GM21717 (cell line): ENCODE measurements around the gene PRDX6.
"Not testable (repeated sequence)": the region's sequence is repeated elsewhere in the genome, so short reads cannot be mapped to it uniquely, and the experiment has no call there.

Experiments
- ATAC-seq: cut with Tn5 transposase; IDR thresholded peaks from one replicate; pipeline ENCODE4 v1.9.1; 2021; ENCODE audit warnings: mild to moderate bottlenecking, moderate library complexity; ENCODE audit not compliant: unreplicated experiment

The PRDX6 gene

GRCh38 chr1:173495609-173496267, 18.6 kb downstream of the PRDX6 start:
- no peak for ATAC-seq

GRCh38 chr1:173496757-173497320, 19.7 kb downstream of the PRDX6 start:
- ATAC-seq = no peak

DNA sequence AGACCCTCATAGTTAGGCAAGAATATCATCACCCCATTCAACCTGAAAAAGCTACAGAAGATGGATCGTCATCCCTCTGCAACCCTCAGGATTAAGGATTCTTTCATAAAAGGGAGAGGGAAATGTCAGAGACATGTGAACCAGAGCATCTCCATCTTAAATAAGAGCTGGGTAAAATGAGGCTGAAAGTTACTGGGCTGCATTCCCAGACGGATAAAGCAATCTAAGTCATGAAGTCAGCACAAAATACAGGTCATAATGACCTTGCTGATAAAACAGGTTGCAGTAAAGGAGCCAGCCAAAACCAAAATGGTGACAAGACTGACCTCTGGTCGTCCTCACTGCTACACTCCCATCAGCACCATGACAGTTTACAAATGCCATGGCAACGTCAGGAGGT, 22.6 kb downstream of the PRDX6 start:
- no peak for ATAC-seq

DNA sequence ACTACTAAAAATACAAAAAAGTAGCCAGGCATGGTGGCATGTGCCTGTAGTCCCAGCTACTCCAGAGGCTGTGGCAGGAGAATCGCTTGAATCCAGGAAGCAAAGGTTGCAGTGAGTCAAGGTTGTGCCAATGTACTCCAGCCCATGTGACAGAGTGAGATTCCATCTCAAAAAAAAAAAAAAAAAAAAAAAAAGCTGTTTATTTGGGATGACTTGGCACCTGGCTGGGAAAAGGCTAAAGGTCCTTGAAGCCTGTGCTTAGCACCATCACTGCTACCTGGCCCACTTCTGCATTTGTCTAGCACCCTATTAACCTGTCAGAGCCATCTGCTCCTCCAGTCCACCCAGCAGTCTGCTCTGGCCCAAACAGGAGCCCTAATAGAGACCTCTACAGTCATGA, 25.0 kb downstream of the PRDX6 start:
- ATAC-seq = no peak

- ATAC-seq = no peak
Observed at GRCh38 chr1:173503391-173503790, 26.3 kb downstream of the PRDX6 start.

DNA sequence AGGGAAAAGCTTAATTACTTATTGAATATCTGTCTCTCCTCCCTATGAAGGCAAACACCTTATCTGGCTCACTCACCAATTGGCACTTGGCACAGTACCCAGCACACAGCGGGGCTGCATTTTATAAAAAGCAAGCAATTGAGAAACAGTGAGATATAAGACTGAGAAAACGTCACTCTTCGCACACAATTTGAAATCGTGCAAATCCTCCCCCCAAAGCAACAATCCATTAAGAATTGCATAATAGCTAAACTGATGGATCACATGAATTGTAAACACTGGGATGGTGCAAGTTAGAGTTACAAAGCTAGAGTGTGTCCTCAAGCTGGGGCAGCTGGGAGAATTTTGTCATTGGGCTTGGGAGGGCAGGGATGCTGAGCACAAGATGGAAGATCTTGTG, 27.1 kb downstream of the PRDX6 start:
- no peak for ATAC-seq

DNA sequence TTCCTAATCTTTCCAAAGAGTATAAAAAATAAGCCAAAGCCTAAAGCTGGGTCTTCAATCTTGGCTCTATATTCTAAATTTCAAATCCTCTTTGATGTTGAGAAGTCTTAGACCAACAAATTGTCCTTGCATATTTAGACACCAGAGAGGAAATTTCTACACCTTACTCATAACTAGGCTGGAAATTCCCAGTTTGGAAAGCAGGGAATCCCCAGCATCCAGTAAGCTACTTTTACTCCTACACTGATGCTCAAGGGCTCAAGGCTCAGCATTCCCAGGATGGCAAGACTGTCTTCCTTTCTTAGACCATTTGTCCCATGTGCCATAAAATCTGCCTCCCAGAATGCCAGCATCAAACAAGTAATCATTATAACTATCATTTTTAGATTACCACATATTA, 28.3 kb downstream of the PRDX6 start:
- no peak for ATAC-seq

DNA sequence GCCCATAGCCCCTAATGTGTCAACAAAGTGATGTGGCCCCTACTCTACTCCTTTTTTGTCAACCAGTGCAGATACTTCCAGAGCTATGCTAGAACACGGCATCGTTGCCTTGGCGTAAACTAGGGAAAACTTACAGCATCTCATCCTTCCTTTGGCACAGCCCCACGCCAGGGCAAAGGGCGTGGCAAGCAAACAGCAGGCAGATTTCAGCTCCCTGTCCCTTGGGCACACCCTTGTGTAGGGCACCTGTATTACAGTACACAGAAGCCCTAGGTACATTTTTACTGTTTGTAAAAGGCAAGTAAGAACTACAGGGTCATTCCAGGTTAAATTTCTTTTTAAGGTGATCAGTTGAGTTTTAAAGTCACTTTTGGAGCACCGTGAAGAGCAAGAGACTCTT, 29.3 kb downstream of the PRDX6 start:
- ATAC-seq = no peak

DNA sequence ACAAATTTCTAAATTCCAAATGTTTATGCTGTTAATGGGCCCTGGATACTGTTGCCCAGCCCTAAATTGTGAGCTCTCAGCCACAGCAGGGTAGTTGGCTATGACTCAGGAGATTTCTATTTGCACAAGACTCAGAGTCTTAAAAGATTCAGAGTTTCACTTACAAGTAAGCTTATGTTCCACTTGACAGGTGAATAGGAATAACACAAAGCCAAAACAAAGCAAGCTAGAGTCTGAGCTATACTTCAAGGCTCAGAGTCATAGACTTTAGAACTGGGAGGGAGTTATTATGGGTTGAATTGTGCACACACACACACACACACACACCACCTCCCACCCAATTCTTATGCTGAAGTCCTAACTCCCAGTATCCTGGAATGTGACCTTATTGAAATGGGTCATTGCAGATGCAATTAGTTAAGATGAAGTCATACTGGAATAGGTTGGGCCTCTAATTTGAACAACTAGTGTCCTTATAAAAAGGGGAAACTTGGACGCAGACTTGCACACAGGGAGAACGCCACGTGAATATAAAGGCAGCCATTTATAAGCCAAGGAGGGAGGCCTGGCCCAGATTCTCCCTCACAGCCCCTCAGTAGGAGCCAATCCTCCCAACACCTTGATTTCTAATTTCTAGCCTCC, 30.2 kb downstream of the PRDX6 start:
- ATAC-seq = no peak

- ATAC-seq = no peak
Observed at GRCh38 chr1:173507847-173508209, 30.7 kb downstream of the PRDX6 start.

DNA sequence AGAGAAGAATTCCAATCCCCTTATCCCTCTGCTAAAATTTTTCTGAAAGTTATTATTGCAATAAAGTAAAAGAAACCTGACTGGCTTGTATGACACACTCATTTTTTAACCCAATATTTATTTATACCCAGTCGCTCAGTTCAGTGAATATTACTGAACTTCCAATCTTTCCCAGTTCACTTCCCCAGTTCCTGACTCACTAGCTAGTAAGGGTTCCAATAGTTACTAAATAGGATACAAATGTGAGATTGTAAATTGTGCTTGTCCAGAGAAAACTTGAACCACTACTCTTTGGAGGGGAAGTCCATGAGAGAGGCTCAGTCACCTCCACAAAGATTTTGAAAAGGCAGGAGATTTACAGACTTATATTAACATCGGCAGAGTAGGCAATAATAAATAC, 31.4 kb downstream of the PRDX6 start:
- no peak for ATAC-seq

DNA sequence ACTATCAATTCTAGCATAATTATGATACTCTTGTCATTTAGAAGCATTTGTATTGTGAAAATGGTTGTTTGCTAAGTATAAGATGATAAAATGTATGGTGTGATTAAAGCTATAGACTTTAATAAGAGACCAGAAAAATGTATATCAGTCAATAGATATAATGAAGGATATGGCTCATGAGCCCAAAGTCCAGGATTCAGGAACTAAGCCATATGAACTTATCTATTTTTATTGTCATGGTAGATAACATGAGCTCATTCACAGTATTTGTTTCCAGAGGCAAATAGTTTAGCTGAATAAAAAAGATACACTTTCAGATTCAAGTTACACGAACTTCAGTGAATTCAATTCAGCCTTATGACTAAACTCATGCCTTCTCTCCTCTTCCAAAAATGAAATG, 32.7 kb downstream of the PRDX6 start:
- ATAC-seq = no peak

DNA sequence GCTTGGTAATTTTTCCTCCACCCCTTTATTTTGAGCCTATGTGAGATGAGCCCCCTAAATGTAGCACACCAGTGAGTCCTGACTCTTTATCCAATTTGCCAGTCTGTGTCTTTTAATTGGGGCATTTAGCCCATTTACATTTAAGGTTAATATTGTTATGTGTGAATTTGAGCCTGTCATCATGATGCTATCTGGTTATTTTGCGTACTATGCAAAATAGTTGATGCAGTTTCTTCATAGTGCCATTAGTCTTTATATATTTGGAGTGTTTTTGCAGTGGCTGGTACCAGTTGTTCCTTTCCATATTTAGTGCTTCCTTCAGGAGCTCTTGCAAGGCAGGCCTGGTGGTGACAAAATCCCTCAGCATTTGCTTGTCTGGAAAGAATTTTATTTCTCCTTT, 37.4 kb downstream of the PRDX6 start:
- not testable (repeated sequence) for ATAC-seq

DNA sequence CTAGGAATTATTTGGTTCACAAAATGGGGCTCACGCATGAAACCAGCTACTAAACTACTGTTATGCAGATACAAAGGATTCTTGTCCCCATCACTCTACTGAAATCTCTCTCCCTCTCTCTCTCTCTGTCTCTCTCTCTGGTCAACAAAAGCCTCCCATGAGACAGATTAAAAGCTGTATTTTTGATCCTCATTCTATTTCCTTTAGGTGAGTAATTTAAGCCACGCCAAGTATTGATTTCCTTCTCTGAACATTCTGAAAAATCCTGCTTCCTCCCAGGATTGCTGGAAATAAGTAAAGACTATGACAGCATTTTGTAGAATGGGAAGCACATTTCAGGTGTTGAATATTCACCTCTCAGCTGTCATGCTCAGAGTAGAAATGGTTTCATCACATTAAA, 43.7 kb downstream of the PRDX6 start:
- no peak for ATAC-seq

DNA sequence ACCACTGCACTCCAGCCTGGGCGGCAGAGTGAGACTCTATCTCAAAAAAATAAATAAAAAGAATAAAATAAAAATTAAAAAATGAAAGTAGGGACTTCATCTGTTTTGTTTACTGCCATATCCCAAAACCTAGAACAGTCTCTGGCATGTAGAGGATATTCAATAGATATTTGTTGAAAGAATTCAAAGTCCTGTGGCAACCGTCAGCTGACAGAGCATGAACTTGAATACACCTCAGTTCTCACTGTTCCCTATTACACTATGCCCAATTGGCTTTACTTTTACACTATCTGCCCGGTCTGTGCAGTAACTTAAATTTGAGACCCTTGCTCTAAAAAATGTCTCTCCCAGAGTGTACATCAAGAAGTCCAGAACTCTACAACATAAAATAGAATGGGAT, 46.2 kb downstream of the PRDX6 start:
- ATAC-seq = no peak

GRCh38 chr1:173525926-173526325, 48.8 kb downstream of the PRDX6 start:
- ATAC-seq = no peak

- no peak for ATAC-seq
Observed at GRCh38 chr1:173527151-173527826, 50.2 kb downstream of the PRDX6 start.

GRCh38 chr1:173529106-173529505, 52.0 kb downstream of the PRDX6 start:
- no peak for ATAC-seq

DNA sequence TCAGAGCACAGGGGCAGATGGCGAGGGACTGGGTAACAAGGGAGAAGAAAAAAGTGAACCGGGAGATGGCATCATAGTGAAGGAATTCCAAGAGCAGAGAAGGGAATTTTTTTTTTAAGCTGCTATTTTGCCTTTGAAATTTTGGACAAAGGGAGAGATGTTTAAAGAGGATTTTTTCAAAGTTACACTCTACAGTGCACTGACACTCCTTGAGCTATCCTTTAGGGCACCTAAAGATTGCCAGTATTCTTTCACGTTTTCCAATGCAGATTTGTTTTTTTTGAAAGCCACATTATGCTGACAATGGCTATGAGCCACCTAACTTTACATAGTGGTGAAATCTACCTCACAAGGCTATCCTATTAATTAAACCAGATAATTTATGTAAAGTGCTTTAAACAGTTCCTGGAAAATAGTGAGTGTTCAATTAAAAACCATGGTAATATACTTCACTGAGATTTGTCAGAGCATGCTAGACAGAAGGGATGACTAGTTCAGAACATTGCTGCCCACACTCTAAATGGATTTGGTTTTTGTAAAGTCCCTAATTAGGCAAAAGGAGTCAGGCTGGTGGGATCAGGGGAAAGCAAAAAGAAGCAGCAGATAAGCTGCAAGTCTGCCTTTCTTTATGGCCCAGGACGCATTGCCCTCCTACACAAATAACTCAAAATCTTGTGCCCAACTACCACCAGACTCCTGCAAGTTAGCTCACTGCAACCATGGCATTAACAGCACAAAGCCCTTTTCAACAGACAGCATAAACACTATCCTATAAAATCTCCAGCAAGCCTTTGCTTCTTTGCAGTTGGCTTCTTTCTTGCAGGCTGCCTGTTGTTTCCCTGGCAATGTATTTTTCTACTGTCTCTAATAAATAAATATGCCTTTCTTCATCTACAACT, 53.9 kb downstream of the PRDX6 start:
- ATAC-seq = no peak

- no peak for ATAC-seq
Observed at GRCh38 chr1:173532237-173532636, 55.1 kb downstream of the PRDX6 start.

DNA sequence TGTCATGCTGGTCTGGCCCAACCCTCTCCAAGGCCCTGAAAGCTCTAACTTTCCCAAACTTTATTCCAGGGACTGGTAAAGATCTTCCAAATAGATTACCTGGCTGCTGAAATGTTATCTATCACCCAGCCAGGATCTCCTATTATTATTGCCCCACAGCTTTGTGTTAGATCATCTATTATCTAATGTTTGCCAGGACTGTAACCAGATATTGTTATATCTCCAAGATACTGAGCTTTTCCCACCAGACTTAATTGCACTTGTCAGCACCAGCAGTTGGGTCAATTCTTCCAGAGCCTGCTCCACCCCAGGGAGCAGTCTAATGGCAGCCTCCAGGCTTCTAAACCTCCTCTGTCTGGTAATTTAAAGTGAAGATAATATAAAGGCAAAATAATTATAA, 59.1 kb downstream of the PRDX6 start:
- no peak for ATAC-seq
